Panc1 (cell line): ENCODE data around the gene MCAM. TPM values are rescaled to one million over a fixed set of nuclear protein-coding genes. Genes with fewer than 3 reads are reported as not detected.

Source experiments
- ATAC-seq: fragments of 200-7000 bp; cut with Tn5 transposase; 2 replicates; pipeline ENCODE4 v1.9.1; 2020; ENCODE audit warnings: mild to moderate bottlenecking, moderate library complexity
- BruUV-seq: library from RNA; stranded (reverse); fragments of 400-500 nt; replicated peaks from 2 replicates; lab custom pipeline; 2021; lab: Mats Ljungman, UMichigan
- CTCF ChIA-PET: fragments of 300-600 bp; sonication (Branson Sonifier 250); formaldehyde crosslinking; loops from one replicate; lab custom pipeline; 2022; ENCODE audit warnings: antibody characterized with exemption; lab: Charles Lee
- POLR2A ChIA-PET: fragments of 300-600 bp; sonication (Branson Sonifier 250); formaldehyde crosslinking; loops from one replicate; lab custom pipeline; 2022; ENCODE audit warnings: antibody characterized with exemption; lab: Charles Lee
- DNase-seq: peaks from one replicate; pipeline ENCODE4 v3.0.0-alpha.2; 2010; ENCODE audit warnings: low read depth, low spot score
- H3K27ac ChIP-seq: 2 replicates; pipeline ENCODE4 v1.5.1; 2011; ENCODE audit warnings: mild to moderate bottlenecking, low read length, inconsistent platforms
- H3K27me3 ChIP-seq: fragments of 200-500 bp; sonication (Bioruptor generic); 2 replicates; pipeline ENCODE4 v1.6.0; 2014; ENCODE audit warnings: low read length, inconsistent platforms; ENCODE audit not compliant: control insufficient read depth, insufficient read depth
- H3K36me3 ChIP-seq: fragments of 200-500 bp; sonication (Bioruptor generic); 2 replicates; pipeline ENCODE4 v1.5.1; 2014; ENCODE audit warnings: inconsistent platforms, mild to moderate bottlenecking, low read length, moderate library complexity; ENCODE audit not compliant: control insufficient read depth, insufficient read depth
- H3K4me1 ChIP-seq: 2 replicates; pipeline ENCODE4 v1.5.1; 2011; ENCODE audit warnings: inconsistent platforms, mild to moderate bottlenecking, low read length, moderate library complexity; ENCODE audit not compliant: control insufficient read depth, insufficient read depth
- H3K4me3 ChIP-seq, 2 experiments: 2 replicates each; pipeline ENCODE4 v1.5.1; 2011 to 2012; ENCODE audit warnings: low read depth in 2 of 2, low read length in 2 of 2, mild to moderate bottlenecking in 2 of 2, inconsistent platforms in 1 of 2, moderate library complexity in 1 of 2
- H3K9me3 ChIP-seq: fragments of 200-500 bp; sonication (Bioruptor generic); 2 replicates; pipeline ENCODE4 v1.5.1; 2014; ENCODE audit warnings: low read depth, mild to moderate bottlenecking, inconsistent platforms, low read length, moderate library complexity; ENCODE audit not compliant: control insufficient read depth, insufficient read depth
- POLR2AphosphoS5 ChIP-seq: IDR thresholded peaks from 2 replicates; pipeline ENCODE4 v1.6.1; 2012; ENCODE audit warnings: mild to moderate bottlenecking, low read depth, low read length, moderate library complexity
- SIN3A ChIP-seq: IDR thresholded peaks from 2 replicates; pipeline ENCODE4 v1.6.1; 2012; ENCODE audit warnings: low read depth, mild to moderate bottlenecking, low read length, moderate library complexity, borderline replicate concordance; ENCODE audit not compliant: insufficient read depth
- TCF7L2 ChIP-seq: IDR thresholded peaks from 2 replicates; pipeline ENCODE4 v1.6.1; 2011; ENCODE audit warnings: mild to moderate bottlenecking, low read depth, low read length, inconsistent platforms
- in situ Hi-C: cut with HindIII; loops from 2 replicates; pipeline ENCODE4 v1.10.0; 2016; ENCODE audit warnings: low sequenced_read_pairs, low pct_unique_long_range_greater_than_20kb
- intact Hi-C: fragments of 100-400 bp; cut with micrococcal nuclease; formaldehyde crosslinking; loops from one replicate; pipeline ENCODE4 v1.10.0; 2022; ENCODE audit not compliant: unreplicated experiment
- total RNA-seq: library from RNA; stranded (reverse); gene quantifications from one replicate; pipeline ENCODE4 v1.2.1, GENCODE V29; 2021; ENCODE audit not compliant: unreplicated experiment
- TF ChIP-seq, protein P1 (sequence below): fragments of 450-650 bp; IDR thresholded peaks from 2 replicates; pipeline ENCODE4 v1.5.1; 2017; ENCODE audit warnings: mild to moderate bottlenecking
- TF ChIP-seq, protein P2 (sequence below), 2 experiments: IDR thresholded peaks; 2 replicates each; pipeline ENCODE4 v1.6.1; 2011 to 2012; ENCODE audit warnings: low read depth in 2 of 2, control low read depth in 1 of 2, low read length in 1 of 2, mild to moderate bottlenecking in 1 of 2, moderate library complexity in 1 of 2; ENCODE audit not compliant: insufficient read depth in 1 of 2

Gene MCAM
- total RNA-seq, 1 experiment from 2014 or later: 27.2 TPM

DNA sequence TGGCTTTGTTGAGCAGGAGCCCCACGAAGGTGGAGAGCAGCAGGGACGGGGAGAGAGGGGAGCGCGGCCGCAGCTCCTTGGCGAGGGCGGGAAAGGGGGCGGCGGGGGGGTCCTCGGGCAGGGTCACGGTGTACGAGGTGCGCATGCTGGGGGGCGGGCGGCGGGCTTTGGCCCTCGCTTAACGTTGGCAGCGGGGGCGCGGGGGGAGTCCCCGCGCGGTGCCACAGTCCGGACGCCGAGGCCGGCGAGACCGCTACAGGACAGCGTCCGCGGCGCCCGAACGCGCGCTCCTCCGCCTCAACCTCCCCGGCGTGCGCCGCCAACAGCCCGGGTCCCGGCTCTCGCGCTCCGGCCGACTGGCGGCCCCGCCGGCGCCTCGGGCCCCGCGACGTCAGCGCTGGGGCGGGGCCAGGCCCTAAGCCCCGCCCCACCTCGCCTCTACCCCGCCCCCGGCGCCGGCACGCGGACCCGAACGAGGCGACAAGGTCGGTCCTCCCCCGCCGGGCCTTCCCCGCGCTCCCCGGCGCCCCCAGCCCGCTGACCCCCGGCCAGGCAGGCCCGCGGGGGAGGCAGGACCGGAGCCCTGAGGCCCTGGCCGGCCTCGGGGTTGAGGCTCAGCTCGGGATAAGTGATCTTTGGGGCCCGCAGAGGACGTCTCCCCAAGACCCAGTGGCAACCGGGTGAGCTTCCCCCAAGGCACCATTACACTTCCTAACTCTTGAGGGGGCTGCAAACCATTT, 47.1 kb upstream of the MCAM start:
- Histone ChIP-seq H3K4me1 (peaks cover 30% of the 10 kb centered on the region), H3K27me3 (peaks cover 3% of the 10 kb centered on the region; the same call in 1 of the 2 replicates), H3K36me3 (no peaks in the 10 kb centered on the region), H3K9me3 (no peaks in the 10 kb centered on the region), H3K27ac (no peak overlapping the region), H3K4me3 (peak overlapping the region; percentile 37 to 43)
- ChIA-PET POLR2A (interaction anchor here (0.6 kb wide), 1 partner anchor 262 kb away, joined by 5 read pairs; the partner anchor contains the start of gene DPAGT1), CTCF (no interaction called here)
- DNase-seq (no peak), ATAC-seq (peak; percentile 85)
- BruUV-seq: no TSS peak
- no peak for TF ChIP-seq POLR2AphosphoS5
- TF ChIP-seq SIN3A: no peak
- TF ChIP-seq, protein P1, sequence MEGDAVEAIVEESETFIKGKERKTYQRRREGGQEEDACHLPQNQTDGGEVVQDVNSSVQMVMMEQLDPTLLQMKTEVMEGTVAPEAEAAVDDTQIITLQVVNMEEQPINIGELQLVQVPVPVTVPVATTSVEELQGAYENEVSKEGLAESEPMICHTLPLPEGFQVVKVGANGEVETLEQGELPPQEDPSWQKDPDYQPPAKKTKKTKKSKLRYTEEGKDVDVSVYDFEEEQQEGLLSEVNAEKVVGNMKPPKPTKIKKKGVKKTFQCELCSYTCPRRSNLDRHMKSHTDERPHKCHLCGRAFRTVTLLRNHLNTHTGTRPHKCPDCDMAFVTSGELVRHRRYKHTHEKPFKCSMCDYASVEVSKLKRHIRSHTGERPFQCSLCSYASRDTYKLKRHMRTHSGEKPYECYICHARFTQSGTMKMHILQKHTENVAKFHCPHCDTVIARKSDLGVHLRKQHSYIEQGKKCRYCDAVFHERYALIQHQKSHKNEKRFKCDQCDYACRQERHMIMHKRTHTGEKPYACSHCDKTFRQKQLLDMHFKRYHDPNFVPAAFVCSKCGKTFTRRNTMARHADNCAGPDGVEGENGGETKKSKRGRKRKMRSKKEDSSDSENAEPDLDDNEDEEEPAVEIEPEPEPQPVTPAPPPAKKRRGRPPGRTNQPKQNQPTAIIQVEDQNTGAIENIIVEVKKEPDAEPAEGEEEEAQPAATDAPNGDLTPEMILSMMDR: no peak
- TF ChIP-seq TCF7L2: no peak
- TF ChIP-seq, protein P2, sequence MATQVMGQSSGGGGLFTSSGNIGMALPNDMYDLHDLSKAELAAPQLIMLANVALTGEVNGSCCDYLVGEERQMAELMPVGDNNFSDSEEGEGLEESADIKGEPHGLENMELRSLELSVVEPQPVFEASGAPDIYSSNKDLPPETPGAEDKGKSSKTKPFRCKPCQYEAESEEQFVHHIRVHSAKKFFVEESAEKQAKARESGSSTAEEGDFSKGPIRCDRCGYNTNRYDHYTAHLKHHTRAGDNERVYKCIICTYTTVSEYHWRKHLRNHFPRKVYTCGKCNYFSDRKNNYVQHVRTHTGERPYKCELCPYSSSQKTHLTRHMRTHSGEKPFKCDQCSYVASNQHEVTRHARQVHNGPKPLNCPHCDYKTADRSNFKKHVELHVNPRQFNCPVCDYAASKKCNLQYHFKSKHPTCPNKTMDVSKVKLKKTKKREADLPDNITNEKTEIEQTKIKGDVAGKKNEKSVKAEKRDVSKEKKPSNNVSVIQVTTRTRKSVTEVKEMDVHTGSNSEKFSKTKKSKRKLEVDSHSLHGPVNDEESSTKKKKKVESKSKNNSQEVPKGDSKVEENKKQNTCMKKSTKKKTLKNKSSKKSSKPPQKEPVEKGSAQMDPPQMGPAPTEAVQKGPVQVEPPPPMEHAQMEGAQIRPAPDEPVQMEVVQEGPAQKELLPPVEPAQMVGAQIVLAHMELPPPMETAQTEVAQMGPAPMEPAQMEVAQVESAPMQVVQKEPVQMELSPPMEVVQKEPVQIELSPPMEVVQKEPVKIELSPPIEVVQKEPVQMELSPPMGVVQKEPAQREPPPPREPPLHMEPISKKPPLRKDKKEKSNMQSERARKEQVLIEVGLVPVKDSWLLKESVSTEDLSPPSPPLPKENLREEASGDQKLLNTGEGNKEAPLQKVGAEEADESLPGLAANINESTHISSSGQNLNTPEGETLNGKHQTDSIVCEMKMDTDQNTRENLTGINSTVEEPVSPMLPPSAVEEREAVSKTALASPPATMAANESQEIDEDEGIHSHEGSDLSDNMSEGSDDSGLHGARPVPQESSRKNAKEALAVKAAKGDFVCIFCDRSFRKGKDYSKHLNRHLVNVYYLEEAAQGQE (IDR thresholded peaks at IDR 0.05; ENCODE audit: insufficient read depth in 1 of 2, low read depth in 2 of 2, low read length in 1 of 2): no peak
- intact Hi-C loops (no loop called here), in situ Hi-C loops (no loop called here)

DNA sequence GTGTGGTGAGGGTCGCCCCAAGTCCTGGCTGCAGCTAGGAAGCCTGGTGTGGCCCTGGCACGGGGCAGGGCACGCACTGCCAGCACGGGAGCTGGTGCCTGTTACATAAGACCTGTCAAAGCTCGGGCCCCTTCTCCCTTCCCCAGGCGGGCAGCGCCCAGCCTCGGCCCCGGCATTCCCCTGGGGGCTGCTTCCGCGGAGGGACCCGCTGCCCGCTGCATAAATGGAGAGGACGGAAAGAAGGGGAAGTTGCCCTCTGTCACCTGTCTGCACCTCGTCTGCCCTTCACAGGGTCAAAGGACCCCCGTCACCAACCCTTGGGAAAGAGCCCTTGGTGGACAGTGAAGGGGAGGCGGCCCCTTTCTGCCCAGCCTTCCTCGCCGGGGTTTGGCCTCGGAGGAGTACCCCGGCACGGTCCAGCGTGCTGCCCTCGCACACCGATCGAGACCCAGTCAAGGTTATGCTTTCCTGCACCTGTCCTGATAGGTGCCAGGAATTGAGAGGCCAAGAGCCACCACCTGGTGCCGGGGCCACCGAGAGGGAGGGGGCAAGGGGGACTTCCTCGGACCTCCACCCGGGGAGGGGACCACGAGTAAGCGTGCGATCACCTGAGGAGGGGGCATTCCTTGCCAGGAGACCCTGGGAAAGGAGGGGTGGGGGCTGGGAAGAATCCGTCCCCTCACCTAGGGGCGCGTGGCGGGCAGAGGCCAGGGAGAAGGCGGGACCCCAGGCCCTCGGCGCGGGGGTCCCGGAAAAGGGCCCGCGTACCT, 46.3 kb upstream of the MCAM start:
- TF ChIP-seq POLR2AphosphoS5 (no peak), SIN3A (no peak), TCF7L2 (no peak)
- TF ChIP-seq, protein P2 (IDR thresholded peaks at IDR 0.05; ENCODE audit: insufficient read depth in 1 of 2, low read depth in 2 of 2, low read length in 1 of 2): no peak
- TF ChIP-seq, protein P1: no peak
- DNase-seq (no peak), ATAC-seq (no peak)
- Histone ChIP-seq H3K27ac (no peak overlapping the region), H3K9me3 (no peaks in the 10 kb centered on the region), H3K27me3 (peaks cover 3% of the 10 kb centered on the region; the same call in 1 of the 2 replicates), H3K4me1 (peaks cover 29% of the 10 kb centered on the region), H3K4me3 (peak overlapping the region; percentile 37 to 43), H3K36me3 (no peaks in the 10 kb centered on the region)
- in situ Hi-C loops: no loop called here
- intact Hi-C loops: no loop called here
- ChIA-PET POLR2A (interaction anchor here (0.6 kb wide), 1 partner anchor 262 kb away, joined by 5 read pairs; the partner anchor contains the start of gene DPAGT1), CTCF (interaction anchor here (0.9 kb wide), 1 partner anchor 23 kb away, joined by 3 read pairs; no protein-coding TSS in a partner anchor)
- no TSS peak for BruUV-seq
